GM20000 (cell line): ENCODE data around the gene MAP4K2.
"Not testable (repeated sequence)": the region's sequence is repeated elsewhere in the genome, so short reads cannot be mapped to it uniquely, and the experiment has no call there.

Experiments
- DNase-seq: peaks from one replicate; pipeline ENCODE4 v3.0.0; 2012; ENCODE audit warnings: low spot score
- TF ChIP-seq, protein P1 (sequence below): IDR thresholded peaks from 2 replicates; pipeline ENCODE4 v1.5.1; 2012; ENCODE audit warnings: mild to moderate bottlenecking, control low read depth; ENCODE audit errors: extremely low read depth, missing control alignments

MAP4K2 gene

DNA sequence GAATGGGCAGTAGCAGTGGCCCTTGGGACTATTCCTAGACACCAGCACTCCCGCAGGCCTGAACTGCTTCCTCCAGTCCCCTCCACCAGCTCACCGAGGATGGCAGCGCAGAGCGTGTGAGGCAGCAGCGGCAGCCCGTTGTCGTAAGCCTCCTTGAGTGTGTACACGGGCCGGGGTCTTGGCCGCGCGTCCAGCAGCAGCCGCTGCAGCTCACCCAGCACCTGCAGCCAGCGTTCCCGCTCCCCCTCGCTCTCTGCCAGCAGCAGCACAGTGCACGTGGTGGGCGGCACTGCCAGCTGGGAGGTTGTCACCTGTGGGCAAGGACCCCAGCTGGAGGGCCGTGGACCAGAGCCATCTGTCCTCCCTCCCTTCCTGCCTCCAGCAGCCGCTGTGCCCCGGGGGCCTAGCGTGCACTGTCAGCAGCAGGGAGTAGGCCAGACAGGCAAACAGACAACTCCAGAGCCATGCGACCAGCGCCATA, 28.4 kb upstream of the MAP4K2 start:
- no peak for DNase-seq
- TF ChIP-seq, protein P1, sequence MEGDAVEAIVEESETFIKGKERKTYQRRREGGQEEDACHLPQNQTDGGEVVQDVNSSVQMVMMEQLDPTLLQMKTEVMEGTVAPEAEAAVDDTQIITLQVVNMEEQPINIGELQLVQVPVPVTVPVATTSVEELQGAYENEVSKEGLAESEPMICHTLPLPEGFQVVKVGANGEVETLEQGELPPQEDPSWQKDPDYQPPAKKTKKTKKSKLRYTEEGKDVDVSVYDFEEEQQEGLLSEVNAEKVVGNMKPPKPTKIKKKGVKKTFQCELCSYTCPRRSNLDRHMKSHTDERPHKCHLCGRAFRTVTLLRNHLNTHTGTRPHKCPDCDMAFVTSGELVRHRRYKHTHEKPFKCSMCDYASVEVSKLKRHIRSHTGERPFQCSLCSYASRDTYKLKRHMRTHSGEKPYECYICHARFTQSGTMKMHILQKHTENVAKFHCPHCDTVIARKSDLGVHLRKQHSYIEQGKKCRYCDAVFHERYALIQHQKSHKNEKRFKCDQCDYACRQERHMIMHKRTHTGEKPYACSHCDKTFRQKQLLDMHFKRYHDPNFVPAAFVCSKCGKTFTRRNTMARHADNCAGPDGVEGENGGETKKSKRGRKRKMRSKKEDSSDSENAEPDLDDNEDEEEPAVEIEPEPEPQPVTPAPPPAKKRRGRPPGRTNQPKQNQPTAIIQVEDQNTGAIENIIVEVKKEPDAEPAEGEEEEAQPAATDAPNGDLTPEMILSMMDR: no peak

DNA sequence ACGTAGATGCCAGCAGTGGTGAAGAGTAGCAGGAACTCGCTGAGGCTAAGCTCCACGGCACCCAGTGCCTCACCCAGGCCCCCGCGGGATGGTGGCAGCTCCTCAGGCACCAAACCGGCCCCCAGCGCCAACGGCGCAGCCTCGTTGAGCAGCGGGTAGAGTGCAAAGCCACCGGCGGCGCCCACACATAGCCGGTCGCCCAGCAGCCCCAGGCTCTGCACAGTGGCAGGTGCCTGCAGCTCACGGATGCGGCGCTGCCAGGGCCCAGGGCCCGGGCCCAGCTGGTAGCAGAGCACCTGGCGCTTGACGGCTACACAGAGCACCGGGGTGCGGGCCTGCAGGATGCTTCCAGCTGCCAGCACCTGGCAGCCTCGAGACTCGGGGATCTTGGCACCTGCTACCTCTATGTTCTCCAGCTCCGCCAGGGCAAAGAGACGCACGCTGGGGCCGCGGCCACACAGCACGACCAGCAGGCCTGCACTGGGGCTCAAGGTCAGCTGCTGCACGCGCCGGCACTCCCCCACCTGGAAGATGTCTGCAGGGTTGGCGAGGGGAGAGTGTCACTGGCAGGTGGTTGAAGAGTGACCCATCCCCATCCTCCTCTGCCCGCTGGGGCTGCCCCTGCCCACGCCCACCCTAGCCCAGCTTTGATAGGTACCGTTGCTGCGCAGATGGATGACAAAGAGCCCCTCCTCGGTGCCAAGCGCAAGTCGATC, 26.7 kb upstream of the MAP4K2 start:
- TF ChIP-seq, protein P1: no peak
- no peak for DNase-seq

DNA sequence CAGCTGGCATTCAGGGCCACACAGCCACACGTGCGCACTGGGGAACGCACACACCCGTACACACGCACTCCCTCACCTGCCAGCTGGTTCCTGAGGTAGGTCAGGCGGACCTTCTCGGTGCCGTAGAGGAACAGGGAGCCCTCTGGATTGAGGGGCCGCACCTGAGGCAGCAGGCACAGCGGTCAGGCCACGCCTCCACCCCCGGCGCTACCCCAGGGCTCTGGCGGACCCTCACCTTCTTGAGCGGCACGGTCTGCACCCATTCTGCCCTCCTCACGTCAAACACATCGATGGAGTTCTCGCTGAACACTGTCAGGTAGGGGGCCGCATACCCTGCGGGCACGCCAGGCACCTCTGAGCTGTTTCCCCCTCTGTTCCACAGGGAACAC, 24.4 kb upstream of the MAP4K2 start:
- TF ChIP-seq, protein P1: no peak
- DNase-seq: no peak

DNA sequence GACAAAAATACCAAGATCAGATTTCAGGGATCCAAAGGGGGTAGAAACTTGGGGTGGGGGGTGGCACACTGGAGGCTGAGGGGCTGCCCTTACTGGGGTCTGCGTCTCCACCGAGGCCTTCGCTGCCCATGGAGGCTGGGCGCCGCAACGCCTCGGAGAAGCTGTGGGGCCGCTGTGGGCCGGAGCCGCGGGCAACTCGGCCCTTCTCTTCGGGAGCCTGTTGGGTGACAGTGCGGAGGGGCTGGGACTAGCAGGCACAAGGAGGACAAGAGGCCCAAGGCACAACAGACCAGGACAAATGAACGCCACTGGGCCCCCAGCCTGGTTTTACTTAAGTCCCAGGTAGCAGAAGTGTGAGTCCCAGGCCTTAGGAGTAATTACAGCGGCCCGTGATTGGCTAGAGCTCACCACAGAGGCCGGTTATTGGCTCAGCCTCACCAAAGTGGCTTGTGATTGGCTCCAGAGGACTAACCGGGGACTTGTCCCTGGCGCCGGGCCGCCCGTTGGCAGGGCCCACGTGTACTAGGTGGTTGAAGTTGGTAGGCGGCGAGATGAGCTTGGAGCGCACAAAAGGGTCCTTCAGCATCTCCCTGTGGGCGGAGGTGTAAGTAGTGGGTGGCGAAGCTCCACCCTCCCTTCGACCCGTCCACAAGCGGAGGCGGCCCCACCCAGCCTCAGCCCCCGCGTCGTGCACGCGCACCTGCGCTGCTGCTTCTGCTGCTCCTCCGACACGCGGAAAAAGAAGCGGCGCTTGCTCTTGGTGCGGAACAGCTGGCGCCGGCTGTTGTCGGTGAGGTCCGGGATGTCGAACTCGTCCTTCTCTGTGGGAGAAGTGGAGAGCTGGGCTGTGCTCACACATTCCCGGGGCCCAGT, 23.8 kb upstream of the MAP4K2 start:
- DNase-seq: no peak
- TF ChIP-seq, protein P1: no peak

DNA sequence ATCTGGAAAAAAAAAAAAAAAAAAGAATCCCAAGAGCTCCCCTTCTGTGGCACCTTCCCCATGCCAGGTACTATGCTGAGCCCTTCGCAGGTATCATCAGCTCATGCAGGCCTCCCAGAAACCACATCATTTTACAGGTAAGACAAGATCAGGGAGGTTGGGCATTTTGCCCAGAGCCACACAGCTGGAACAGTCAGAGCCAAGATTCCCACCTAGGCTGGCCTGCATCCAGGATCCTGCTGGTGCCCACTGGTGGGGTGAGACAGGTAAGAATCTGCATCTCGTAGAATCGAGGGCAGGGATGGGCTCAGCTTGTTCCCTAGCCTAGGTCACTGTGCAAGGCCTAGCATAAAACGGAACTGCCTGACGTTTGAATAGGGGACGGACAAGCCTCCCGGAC, 23.0 kb upstream of the MAP4K2 start:
- TF ChIP-seq, protein P1: no peak
- no peak for DNase-seq

DNA sequence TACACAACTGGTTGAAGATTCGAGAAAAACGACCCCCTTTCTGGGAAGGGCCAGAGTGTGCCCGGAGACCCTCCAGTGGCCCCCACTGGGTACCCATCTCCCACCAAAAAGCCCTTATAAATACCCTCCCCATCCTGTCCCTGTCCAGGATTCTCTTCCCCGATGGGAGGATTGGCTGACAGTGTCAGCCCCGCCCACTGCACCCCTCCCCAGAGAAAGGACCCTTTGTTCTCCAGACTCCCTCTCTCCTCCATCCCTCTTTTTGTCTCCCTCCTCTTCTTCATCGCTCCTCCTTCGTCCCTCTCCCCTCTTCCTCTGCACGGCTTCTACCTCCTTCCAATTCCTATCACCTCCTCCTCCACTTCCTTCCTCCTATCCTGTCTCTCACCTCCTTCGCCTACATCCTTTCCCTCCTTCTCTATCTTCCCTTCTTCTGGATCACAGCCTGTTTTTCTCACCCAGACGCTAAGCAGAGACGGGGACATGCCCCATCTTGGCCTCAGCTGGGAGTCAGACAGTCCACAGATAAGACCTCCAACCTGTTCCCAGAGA, 20.6 kb upstream of the MAP4K2 start:
- DNase-seq: no peak
- TF ChIP-seq, protein P1: no peak

DNA sequence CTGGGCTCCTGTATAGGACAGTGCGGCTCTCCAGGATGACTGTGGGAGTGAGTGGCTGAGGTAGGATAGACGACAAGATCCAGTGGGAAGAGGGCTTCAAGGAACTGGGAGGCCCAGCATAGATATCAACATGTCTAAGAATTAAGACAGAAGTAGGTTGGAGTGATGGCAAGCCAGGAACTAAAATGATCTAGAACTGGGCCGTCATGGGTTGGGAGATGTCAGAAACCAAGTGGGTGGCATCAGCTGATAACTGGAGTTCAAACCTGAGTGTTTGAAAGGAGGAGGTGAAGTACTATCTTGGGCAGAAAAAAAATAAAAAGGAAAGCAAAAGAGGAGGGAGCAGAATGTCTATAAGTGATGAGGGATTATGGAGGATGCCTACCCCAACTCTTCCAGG, 14.5 kb upstream of the MAP4K2 start:
- DNase-seq: no peak
- TF ChIP-seq, protein P1: no peak

DNA sequence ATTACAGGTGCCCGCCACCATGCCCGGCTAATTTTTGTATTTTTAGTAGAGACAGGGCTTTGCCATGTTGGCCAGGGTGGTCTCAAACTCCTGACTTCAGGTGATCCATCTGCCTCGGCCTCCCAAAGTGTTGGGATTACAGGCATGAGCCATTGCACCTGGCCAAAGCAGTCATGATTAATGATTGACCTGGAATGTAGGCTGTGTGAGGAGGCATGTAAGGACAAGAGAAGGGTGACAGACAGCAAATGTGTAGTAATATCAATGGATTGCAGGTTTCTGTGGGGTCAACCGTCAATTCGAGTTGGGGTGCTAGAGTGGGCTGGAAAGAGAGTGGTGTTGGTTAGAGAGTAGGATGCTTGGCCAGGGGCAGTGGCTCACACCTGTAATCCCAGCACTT, 12.4 kb upstream of the MAP4K2 start:
- DNase-seq: not testable (repeated sequence)
